MG63 (cell line): Measurements from ENCODE around the gene TTC31. TPM values are rescaled to one million over a fixed set of nuclear protein-coding genes. Genes with fewer than 3 reads are reported as not detected.

ENCODE experiments used
- DNase-seq: peaks from one replicate; pipeline ENCODE4 v3.0.0-alpha.2; 2020
- H3K27me3 ChIP-seq: fragments of 250-450 bp; sonication (Bioruptor Pico); 2 replicates; pipeline ENCODE4 v1.5.1; 2020; ENCODE audit warnings: mild to moderate bottlenecking, moderate library complexity
- H3K36me3 ChIP-seq: fragments of 250-450 bp; sonication (Bioruptor Pico); 2 replicates; pipeline ENCODE4 v1.5.1; 2020; ENCODE audit warnings: mild to moderate bottlenecking, moderate library complexity
- H3K4me3 ChIP-seq: fragments of 250-450 bp; sonication (Bioruptor Pico); 2 replicates; pipeline ENCODE4 v1.5.1; 2020; ENCODE audit warnings: mild to moderate bottlenecking, moderate library complexity
- H3K9me3 ChIP-seq: fragments of 250-450 bp; sonication (Bioruptor Pico); 2 replicates; pipeline ENCODE4 v1.5.1; 2020; ENCODE audit warnings: mild to moderate bottlenecking, moderate library complexity
- total RNA-seq: library from RNA; depleted of rRNA; stranded (reverse); fragments of >200 nt; shearing (Covaris generic); gene quantifications from 2 replicates; pipeline ENCODE4 v1.2.3, GENCODE V29; 2014; ENCODE audit warnings: low replicate concordance

Gene TTC31
- total RNA-seq, 1 experiment from 2014 or later = 16.3 TPM

- peaks cover 39% of the 10 kb centered on the region for H3K36me3 ChIP-seq
- H3K4me3 ChIP-seq = no peak within 1 kb of the TSS
- peaks cover 4% of the 10 kb centered on the region; the same call in 1 of the 2 replicates for H3K9me3 ChIP-seq
- no peaks in the 10 kb centered on the region for H3K27me3 ChIP-seq
- peak; percentile 27 for DNase-seq
Observed at GRCh38 chr2:74525717-74526648, 43.1 kb downstream of the TTC31 start, which contains the start of gene DQX1. Gene DQX1 (minus strand): TSS chr2:74526231. CDS start chr2:74525729, 502 bp downstream.

GRCh38 chr2:74526649-74527230 lies 43.9 kb downstream of the TTC31 start:
- no peak for DNase-seq
- Histone ChIP-seq H3K27me3 (no peaks in the 10 kb centered on the region), H3K4me3 (no peak overlapping the region), H3K9me3 (peaks cover 4% of the 10 kb centered on the region; the same call in 1 of the 2 replicates), H3K36me3 (peaks cover 46% of the 10 kb centered on the region)

- Histone ChIP-seq H3K36me3 (peaks cover 55% of the 10 kb centered on the region), H3K9me3 (peaks cover 4% of the 10 kb centered on the region; the same call in 1 of the 2 replicates), H3K27me3 (no peaks in the 10 kb centered on the region), H3K4me3 (no peak overlapping the region)
- no peak for DNase-seq
Observed at GRCh38 chr2:74527741-74528140, 44.9 kb downstream of the TTC31 start.

- H3K27me3 ChIP-seq = no peaks in the 10 kb centered on the region
- H3K9me3 ChIP-seq = peaks cover 4% of the 10 kb centered on the region; the same call in 1 of the 2 replicates
- peaks cover 64% of the 10 kb centered on the region for H3K36me3 ChIP-seq
- H3K4me3 ChIP-seq = peak overlapping the region; percentile 99
- no peak for DNase-seq
Observed at GRCh38 chr2:74528600-74529356, 45.9 kb downstream of the TTC31 start.

GRCh38 chr2:74529357-74530238 lies 46.7 kb downstream of the TTC31 start, which contains the start of the genes AUP1 and HTRA2:
Gene AUP1 (minus strand): TSS chr2:74529706. CDS start chr2:74529629, 77 bp downstream.
Gene HTRA2 (plus strand): TSS chr2:74529933. CDS start chr2:74530007, 74 bp downstream.
- no peaks in the 10 kb centered on the region for H3K27me3 ChIP-seq
- peak; percentile 99 for DNase-seq
- H3K36me3 ChIP-seq = peaks cover 67% of the 10 kb centered on the region
- peak within 1 kb of the TSS; percentile 99 for H3K4me3 ChIP-seq
- H3K9me3 ChIP-seq = peaks cover 4% of the 10 kb centered on the region; the same call in 1 of the 2 replicates

GRCh38 chr2:74530239-74531187 lies 47.6 kb downstream of the TTC31 start:
- peaks cover 4% of the 10 kb centered on the region; the same call in 1 of the 2 replicates for H3K9me3 ChIP-seq
- peak overlapping the region; percentile 99 for H3K4me3 ChIP-seq
- no peaks in the 10 kb centered on the region for H3K27me3 ChIP-seq
- peak; percentile 35 for DNase-seq
- peaks cover 67% of the 10 kb centered on the region for H3K36me3 ChIP-seq

- Histone ChIP-seq H3K36me3 (peaks cover 57% of the 10 kb centered on the region), H3K9me3 (peaks cover 4% of the 10 kb centered on the region; the same call in 1 of the 2 replicates), H3K4me3 (no peak overlapping the region)
Observed at GRCh38 chr2:74531666-74532065, 48.8 kb downstream of the TTC31 start.

GRCh38 chr2:74532222-74532621 lies 49.3 kb downstream of the TTC31 start:
- H3K9me3 ChIP-seq = no peaks in the 10 kb centered on the region

More at GRCh38 chr2:74531666-74532065, 48.8 kb downstream of the TTC31 start:
- no peak for DNase-seq
- no peaks in the 10 kb centered on the region for H3K27me3 ChIP-seq

GRCh38 chr2:74533464-74533863 lies 50.6 kb downstream of the TTC31 start:
- Histone ChIP-seq H3K9me3 (no peaks in the 10 kb centered on the region), H3K36me3 (peaks cover 39% of the 10 kb centered on the region), H3K27me3 (no peaks in the 10 kb centered on the region), H3K4me3 (no peak overlapping the region)
- DNase-seq = no peak

More at GRCh38 chr2:74532222-74532621, 49.3 kb downstream of the TTC31 start:
- DNase-seq = no peak
- Histone ChIP-seq H3K36me3 (peaks cover 51% of the 10 kb centered on the region), H3K4me3 (no peak overlapping the region), H3K27me3 (no peaks in the 10 kb centered on the region)

GRCh38 chr2:74534411-74534810 lies 51.5 kb downstream of the TTC31 start:
- no peak for DNase-seq
- Histone ChIP-seq H3K27me3 (no peaks in the 10 kb centered on the region), H3K9me3 (no peaks in the 10 kb centered on the region), H3K36me3 (peaks cover 32% of the 10 kb centered on the region), H3K4me3 (no peak overlapping the region)

- Histone ChIP-seq H3K27me3 (no peaks in the 10 kb centered on the region), H3K4me3 (no peak overlapping the region), H3K36me3 (peaks cover 31% of the 10 kb centered on the region), H3K9me3 (no peaks in the 10 kb centered on the region)
- DNase-seq = no peak
Observed at GRCh38 chr2:74535440-74535965, 52.6 kb downstream of the TTC31 start.

GRCh38 chr2:74536166-74536950 lies 53.5 kb downstream of the TTC31 start:
- peaks cover 24% of the 10 kb centered on the region for H3K36me3 ChIP-seq
- H3K4me3 ChIP-seq = no peak overlapping the region
- H3K9me3 ChIP-seq = no peaks in the 10 kb centered on the region
- DNase-seq = no peak
- no peaks in the 10 kb centered on the region for H3K27me3 ChIP-seq

- H3K36me3 ChIP-seq = peaks cover 18% of the 10 kb centered on the region
- H3K4me3 ChIP-seq = no peak overlapping the region
- H3K27me3 ChIP-seq = no peaks in the 10 kb centered on the region
- no peak for DNase-seq
- H3K9me3 ChIP-seq = no peaks in the 10 kb centered on the region
Observed at GRCh38 chr2:74537140-74537539, 54.3 kb downstream of the TTC31 start.

GRCh38 chr2:74538881-74539339 lies 56.0 kb downstream of the TTC31 start:
- Histone ChIP-seq H3K4me3 (no peak overlapping the region), H3K9me3 (no peaks in the 10 kb centered on the region), H3K36me3 (peaks cover 2% of the 10 kb centered on the region; the same call in 1 of the 2 replicates), H3K27me3 (no peaks in the 10 kb centered on the region)
- DNase-seq = no peak
